Natural killer cell (primary cell): ENCODE data around the gene FAT1. TPM values are rescaled to one million over a fixed set of nuclear protein-coding genes. Genes with fewer than 3 reads are reported as not detected.
A peak's percentile ranks its signal among the peaks of the same experiment; 100 is the strongest.

Source experiments
- ATAC-seq, 3 donors: fragments of 150-1000 bp in 2 of 3; fragments of 200-7000 bp in 1 of 3; cut with Tn5 transposase; 1 replicate in 1 of 3; 2 replicates in 2 of 3; pipeline ENCODE4 v1.10.0; 2021; ENCODE audit warnings: mild to moderate bottlenecking in 2 of 3, moderate library complexity in 2 of 3
- DNase-seq, 2 donors: peaks; one replicate each; pipeline versions ENCODE4 v3.0.0 to v3.0.0-alpha.2; 2013 to 2021; ENCODE audit warnings: mixed read lengths in 1 of 2
- H3K27ac ChIP-seq: one replicate; pipeline ENCODE4 v1.5.1; 2013; ENCODE audit warnings: mild to moderate bottlenecking, low read length
- H3K27me3 ChIP-seq: one replicate; pipeline ENCODE4 v1.6.1; 2013; ENCODE audit warnings: low read length; ENCODE audit not compliant: control insufficient read depth, insufficient read depth
- H3K36me3 ChIP-seq: one replicate; pipeline ENCODE4 v1.6.1; 2013; ENCODE audit warnings: low read length; ENCODE audit not compliant: control insufficient read depth, insufficient read depth
- H3K4me1 ChIP-seq: one replicate; pipeline ENCODE4 v1.6.1; 2013; ENCODE audit warnings: low read length; ENCODE audit not compliant: control insufficient read depth, insufficient read depth
- H3K4me3 ChIP-seq: one replicate; pipeline ENCODE4 v1.5.1; 2013; ENCODE audit warnings: low read length
- H3K9me3 ChIP-seq: one replicate; pipeline ENCODE4 v1.6.1; 2013; ENCODE audit warnings: low read length; ENCODE audit not compliant: control insufficient read depth, insufficient read depth
- H3K27ac Mint-ChIP-seq, 2 donors: one replicate each; pipeline ENCODE4 v1.8.0; 2022; ENCODE audit warnings: mild to moderate bottlenecking in 2 of 2, mixed read lengths in 2 of 2, moderate library complexity in 1 of 2
- H3K27me3 Mint-ChIP-seq, 2 donors: one replicate each; pipeline ENCODE4 v1.8.0; 2022; ENCODE audit warnings: low read depth in 2 of 2, mixed read lengths in 2 of 2
- H3K36me3 Mint-ChIP-seq: one replicate; pipeline ENCODE4 v1.8.0; 2022; ENCODE audit warnings: mixed read lengths
- H3K4me1 Mint-ChIP-seq, 2 donors: one replicate each; pipeline ENCODE4 v1.8.0; 2022; ENCODE audit warnings: mixed read lengths in 2 of 2
- H3K4me3 Mint-ChIP-seq: one replicate; pipeline ENCODE4 v1.8.0; 2022; ENCODE audit warnings: mild to moderate bottlenecking, moderate library complexity, mixed read lengths
- H3K9me3 Mint-ChIP-seq, 2 donors: one replicate each; pipeline ENCODE4 v1.8.0; 2022; ENCODE audit warnings: mixed read lengths in 2 of 2
- CTCF ChIP-seq: fragments of 200-600 bp; IDR thresholded peaks from one replicate; pipeline ENCODE4 v1.8.0; 2022; ENCODE audit warnings: antibody characterized with exemption
- WGBS: methylation state at CpG from one replicate; pipeline ENCODE4 v1.1.7; 2013; ENCODE audit warnings: missing lambda C conversion rate; ENCODE audit not compliant: insufficient coverage; 5-methylcytosine and 5-hydroxymethylcytosine counted together
- intact Hi-C: fragments of 100-400 bp; cut with micrococcal nuclease; formaldehyde crosslinking; loops from one replicate; pipeline ENCODE4 v1.14.2; 2022
- total RNA-seq, 4 donors: library from RNA; stranded (reverse); fragments of 120-200 nt in 1 of 4; gene quantifications; one replicate each; pipeline versions ENCODE4 v1.2.3 to v1.2.4, GENCODE V29; 2013 to 2022

The FAT1 gene
- not detected for total RNA-seq
- 0.02 TPM for total RNA-seq (2013)

DNA sequence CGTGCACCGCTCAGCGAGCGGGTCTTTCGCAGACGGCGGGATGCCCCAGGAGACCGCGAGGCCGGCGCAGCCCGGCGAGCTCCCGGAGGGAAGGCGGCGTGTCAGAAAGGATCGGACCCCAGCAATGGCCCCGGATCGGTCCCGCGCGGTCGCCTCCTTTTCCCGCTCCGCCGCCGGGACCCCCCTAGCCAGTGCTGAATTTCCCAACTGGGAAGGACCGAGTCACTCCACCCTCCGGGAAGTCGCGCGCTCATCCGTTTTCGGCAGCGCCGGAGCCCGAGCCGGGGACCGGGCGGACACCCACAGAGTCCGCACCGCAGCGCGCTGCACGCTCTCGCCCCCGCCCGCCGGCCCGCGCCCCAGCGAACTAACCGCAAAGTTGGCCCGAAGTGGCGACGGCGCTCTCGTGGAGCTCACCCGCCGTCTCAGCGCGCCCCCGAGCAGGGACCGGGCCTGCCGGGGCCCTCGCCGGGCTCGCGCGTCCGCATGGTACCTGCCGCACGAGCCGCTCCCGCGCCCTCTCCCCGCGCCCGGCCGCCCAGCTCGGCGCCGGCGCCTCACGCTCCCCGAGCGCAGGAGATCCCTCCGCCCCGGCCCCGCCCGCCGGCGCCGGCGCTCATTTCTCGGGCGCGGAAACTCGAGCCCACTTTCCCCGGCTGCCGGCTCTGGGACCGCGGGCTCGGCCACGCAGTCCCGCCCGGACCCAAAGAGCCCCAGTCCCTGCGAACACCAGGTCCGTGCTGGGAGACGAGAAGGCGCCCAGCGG lies at the start of gene FAT1:
Gene FAT1 (minus strand): TSS at position 565 of the 766 bp plus-strand sequence. CDS start 14,029 bp downstream, outside the sequence.
- Histone ChIP-seq H3K4me3 (no peak within 1 kb of the TSS), H3K4me1 (no peaks in the 10 kb centered on the region), H3K9me3 (peaks cover 10% of the 10 kb centered on the region), H3K27ac (no peak within 1 kb of the TSS), H3K36me3 (no peaks in the 10 kb centered on the region), H3K27me3 (peaks cover 38% of the 10 kb centered on the region)
- 5% methylated on average over 112 of the region's 112 CpGs for WGBS
- no peak for TF ChIP-seq CTCF
- peak within 1 kb of the TSS; percentile 55 for H3K4me3 Mint-ChIP-seq
- DNase-seq = no peak
- ATAC-seq = no peak
- H3K9me3 Mint-ChIP-seq = peaks cover 0 to 3% of the 10 kb centered on the region in 2 donors
- H3K27ac Mint-ChIP-seq = no peak within 1 kb of the TSS
- intact Hi-C loops = no loop called here
- H3K27me3 Mint-ChIP-seq = peaks cover 30 to 31% of the 10 kb centered on the region in 2 donors
- H3K4me1 Mint-ChIP-seq = no peaks in the 10 kb centered on the region
- H3K36me3 Mint-ChIP-seq = no peaks in the 10 kb centered on the region

DNA sequence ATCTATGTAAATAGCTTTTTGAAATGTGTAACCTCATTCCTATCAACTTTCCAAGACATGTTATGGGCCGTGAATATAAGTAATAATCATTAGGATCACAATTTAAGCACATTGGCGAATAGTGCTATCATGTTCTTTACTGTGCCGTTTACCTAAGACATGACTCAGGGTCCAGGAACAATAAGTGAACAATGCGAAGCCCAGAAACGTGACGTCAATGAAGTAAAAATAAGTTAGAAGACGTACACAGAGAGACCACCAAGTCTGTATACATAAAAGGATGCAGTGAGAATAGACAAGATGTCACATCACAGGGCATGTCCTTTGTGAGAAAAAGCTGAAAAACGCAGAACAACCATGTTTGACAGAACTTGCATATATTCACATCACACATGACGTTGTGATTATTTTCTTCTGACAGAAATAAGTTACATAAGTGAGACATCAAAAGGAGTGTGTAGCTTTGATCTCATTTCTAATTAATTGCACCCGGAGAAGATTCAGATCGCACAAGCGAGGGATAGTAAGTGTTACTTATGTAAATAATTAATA lies 49.4 kb upstream of the FAT1 start:
- Mint-ChIP-seq H3K36me3 (no peaks in the 10 kb centered on the region), H3K27me3 (no peaks in the 10 kb centered on the region), H3K4me3 (no peak overlapping the region), H3K4me1 (no peaks in the 10 kb centered on the region), H3K27ac (no peak overlapping the region), H3K9me3 (peaks cover 13 to 16% of the 10 kb centered on the region in 2 donors)
- intact Hi-C loops = no loop called here
- Histone ChIP-seq H3K27me3 (no peaks in the 10 kb centered on the region), H3K9me3 (no peaks in the 10 kb centered on the region), H3K36me3 (no peaks in the 10 kb centered on the region), H3K4me1 (no peaks in the 10 kb centered on the region), H3K27ac (no peak overlapping the region), H3K4me3 (no peak overlapping the region)
- TF ChIP-seq CTCF = no peak
- WGBS = 93% methylated on average over 9 of the region's 12 CpGs
- no peak for DNase-seq
- no peak for ATAC-seq

DNA sequence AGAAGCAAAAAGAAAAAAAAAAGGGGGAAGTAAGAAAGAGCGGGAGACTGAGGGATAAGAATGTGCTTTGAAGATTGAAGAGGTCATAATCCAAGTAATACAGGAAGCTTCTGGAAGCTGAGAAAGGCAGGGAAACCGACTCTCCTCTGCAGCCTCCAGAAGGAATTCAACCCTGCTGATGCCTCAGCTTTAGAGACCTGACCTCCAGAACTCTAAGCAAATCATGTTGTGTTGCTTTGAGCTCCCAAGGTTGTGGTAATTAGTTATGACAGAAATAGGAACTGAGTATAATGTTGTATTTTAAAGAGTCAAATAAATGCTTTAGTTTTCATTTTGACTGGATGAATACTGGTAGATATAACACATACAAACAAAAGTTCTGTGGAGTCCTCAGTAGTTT lies 48.0 kb upstream of the FAT1 start:
- Mint-ChIP-seq H3K4me1 (no peaks in the 10 kb centered on the region), H3K36me3 (no peaks in the 10 kb centered on the region), H3K9me3 (peaks cover 16 to 18% of the 10 kb centered on the region in 2 donors), H3K27ac (no peak overlapping the region), H3K4me3 (no peak overlapping the region), H3K27me3 (no peaks in the 10 kb centered on the region)
- Histone ChIP-seq H3K4me1 (no peaks in the 10 kb centered on the region), H3K9me3 (no peaks in the 10 kb centered on the region), H3K4me3 (no peak overlapping the region), H3K27me3 (no peaks in the 10 kb centered on the region), H3K36me3 (no peaks in the 10 kb centered on the region), H3K27ac (no peak overlapping the region)
- DNase-seq (no peak), ATAC-seq (no peak)
- no peak for TF ChIP-seq CTCF
- WGBS = 72% methylated on average over 2 of the region's 2 CpGs
- intact Hi-C loops = no loop called here
